ENCODE data around the gene FUT1. TPM values are rescaled to one million over a fixed set of nuclear protein-coding genes. Genes with fewer than 3 reads are reported as not detected.

FUT1 gene
- total and polyA plus RNA-seq, 2 of the 8 experiments (the other 6 are each of a cell fraction or from before 2014, with no cell fraction given): 7.4 to 12.9 TPM

- H3K9ac ChIP-seq (replicated peaks in 1 of 4; ENCODE audit: extremely low read depth in 1 of 4, low read depth in 3 of 4, low read length in 3 of 4): no peak overlapping the region
- H3K56ac ChIP-seq (replicated peaks; ENCODE audit: insufficient read length, low read depth, low read length): no peak overlapping the region
- H3K79me2 ChIP-seq (ENCODE audit: control insufficient read depth in 1 of 2, insufficient read depth in 2 of 2, low read length in 2 of 2): no peaks in the 10 kb centered on the region
- no peak overlapping the region for H3K4me2 ChIP-seq (ENCODE audit: insufficient read depth in 1 of 2, low read depth in 2 of 2, low read length in 2 of 2)
- H4K5ac ChIP-seq (ENCODE audit: insufficient read length, low read depth, low read length): no peak overlapping the region
- H3K23ac ChIP-seq (ENCODE audit: insufficient read length): no peak overlapping the region
- no peaks in the 10 kb centered on the region for H3K9me3 ChIP-seq (ENCODE audit: insufficient read depth in 2 of 2, low read depth in 1 of 2, low read length in 1 of 2)
- FAIRE-seq (no peak), DNase-seq (ENCODE audit: low read depth in 1 of 2, low spot score in 2 of 2) (no peak)
- H2AFZ ChIP-seq (ENCODE audit: low read length): no peak overlapping the region
- H3K4ac ChIP-seq (replicated peaks; ENCODE audit: insufficient read length, low read depth, low read length): no peak overlapping the region
- H3K14ac ChIP-seq (ENCODE audit: insufficient read length): no peak overlapping the region
- ChIA-PET POLR2A (ENCODE audit: partially characterized antibody) (interaction anchor here (1.0 to 2.6 kb wide), 3 partner anchors 19 to 146 kb away, joined by 3 to 11 read pairs (median 7); partner anchors contain the start of gene FGF21), CTCF (ENCODE audit: partially characterized antibody) (interaction anchor here (0.6 to 3.0 kb wide), 2 partner anchors 10 to 123 kb away, joined by 3 to 16 read pairs; no protein-coding TSS in a partner anchor)
- no peaks in the 10 kb centered on the region for H3K79me1 ChIP-seq (ENCODE audit: low read depth, low read length)
- H2BK12ac ChIP-seq (ENCODE audit: low read depth, low read length): no peak overlapping the region
- 0 out of 2 replicates have a peak, but pooled peaks have one; percentile 34 for TF ChIP-seq MAX (IDR thresholded peaks at IDR 0.05)
- no peak for TF ChIP-seq RFX5 (IDR thresholded peaks at IDR 0.05; ENCODE audit: borderline replicate concordance, low read depth, low read length)
- TF ChIP-seq RNF2 (IDR thresholded peaks at IDR 0.05; ENCODE audit: borderline replicate concordance, low read depth, low read length, missing control alignments, poor library complexity, severe bottlenecking): no peak
- 0 out of 2 replicates have a peak, but pooled peaks have one; percentile 27 for TF ChIP-seq TEAD4 (IDR thresholded peaks at IDR 0.05; ENCODE audit: low read depth, low read length)
- peak; percentile 38; the same call in 1 of the 2 replicates for TF ChIP-seq E2F6 (IDR thresholded peaks at IDR 0.05)
- no peak for TF ChIP-seq NRF1 (IDR thresholded peaks at IDR 0.05; ENCODE audit: low read depth, low read length)
- no peak overlapping the region for H2BK20ac ChIP-seq (ENCODE audit: low read length)
- no peak overlapping the region for H4K91ac ChIP-seq (replicated peaks; ENCODE audit: insufficient read length, low read length)
- no peaks in the 10 kb centered on the region for H3K36me3 ChIP-seq (ENCODE audit: control insufficient read depth in 2 of 4, insufficient read depth in 4 of 4, low read length in 3 of 4)
- H3K23me2 ChIP-seq (ENCODE audit: low read depth, low read length): 0 out of 2 replicates have a peak, but pooled peaks cover 2% of the 10 kb centered on the region
- H2BK120ac ChIP-seq (replicated peaks; ENCODE audit: low read depth, low read length): no peak overlapping the region
- H4K8ac ChIP-seq (ENCODE audit: extremely low read depth, insufficient read depth, low read length): no peak overlapping the region
- no peaks in the 10 kb centered on the region; a peak in 1 of 7 replicates for H3K27me3 ChIP-seq (replicated peaks in 1 of 4; ENCODE audit: control insufficient read depth in 3 of 4, extremely low read depth in 1 of 4, insufficient read depth in 3 of 4, low read length in 3 of 4)
- H2BK15ac ChIP-seq (ENCODE audit: low read length): no peak overlapping the region
- no peak overlapping the region for H3K18ac ChIP-seq (ENCODE audit: extremely low read depth, low read length)
- no peak overlapping the region for H2AK5ac ChIP-seq (ENCODE audit: low read depth, low read length)
- H4K20me1 ChIP-seq (replicated peaks in 1 of 2; ENCODE audit: control insufficient read depth in 1 of 2, insufficient read depth in 2 of 2, low read length in 2 of 2): no peaks in the 10 kb centered on the region
- no peak overlapping the region for H2BK5ac ChIP-seq (ENCODE audit: low read depth, low read length)
- 88% methylated on average over 12 of the region's 12 CpGs; no CpG with 5 or more reads in 1 of the 2 experiments for WGBS, 2 experiments (ENCODE audit: extremely low coverage in 1 of 2, insufficient coverage in 1 of 2, insufficient read length in 1 of 2, insufficient replicate concordance in 2 of 2, low coverage in 1 of 2, low lambda C conversion rate in 2 of 2, missing lambda C conversion rate in 1 of 2)
- H3K4me1 ChIP-seq (replicated peaks in 1 of 4; ENCODE audit: control insufficient read depth in 3 of 4, insufficient read depth in 4 of 4, low read length in 3 of 4): no peaks in the 10 kb centered on the region
- H3K4me3 ChIP-seq (ENCODE audit: extremely low read depth in 1 of 4, insufficient read depth in 2 of 4, low read depth in 3 of 4, low read length in 4 of 4): no peak overlapping the region
- no peak overlapping the region for H3K27ac ChIP-seq (ENCODE audit: low read depth, low read length)
These were observed 25.3 kb upstream of the FUT1 start for GRCh38 chr19:48777720-48778119.

Measured in H1 (cell line).